Measurements from ENCODE around the gene AJM1. TPM values are rescaled to one million over a fixed set of nuclear protein-coding genes. Genes with fewer than 3 reads are reported as not detected.
"Not testable (repeated sequence)": the region's sequence is repeated elsewhere in the genome, so short reads cannot be mapped to it uniquely, and the experiment has no call there.

The AJM1 gene
- total and polyA plus RNA-seq, 2 experiments from 2014 or later = 2.0 to 7.7 TPM

- no peaks in the 10 kb centered on the region for H3K9me3 ChIP-seq (ENCODE audit: low read depth)
- TF ChIP-seq EZH2phosphoT487 (IDR thresholded peaks at IDR 0.05; ENCODE audit: low read depth, severe bottlenecking, unreplicated experiment) = no peak
- no peak for TF ChIP-seq EZH2 (IDR thresholded peaks at IDR 0.05; ENCODE audit: borderline replicate concordance)
- TF ChIP-seq, protein P1, sequence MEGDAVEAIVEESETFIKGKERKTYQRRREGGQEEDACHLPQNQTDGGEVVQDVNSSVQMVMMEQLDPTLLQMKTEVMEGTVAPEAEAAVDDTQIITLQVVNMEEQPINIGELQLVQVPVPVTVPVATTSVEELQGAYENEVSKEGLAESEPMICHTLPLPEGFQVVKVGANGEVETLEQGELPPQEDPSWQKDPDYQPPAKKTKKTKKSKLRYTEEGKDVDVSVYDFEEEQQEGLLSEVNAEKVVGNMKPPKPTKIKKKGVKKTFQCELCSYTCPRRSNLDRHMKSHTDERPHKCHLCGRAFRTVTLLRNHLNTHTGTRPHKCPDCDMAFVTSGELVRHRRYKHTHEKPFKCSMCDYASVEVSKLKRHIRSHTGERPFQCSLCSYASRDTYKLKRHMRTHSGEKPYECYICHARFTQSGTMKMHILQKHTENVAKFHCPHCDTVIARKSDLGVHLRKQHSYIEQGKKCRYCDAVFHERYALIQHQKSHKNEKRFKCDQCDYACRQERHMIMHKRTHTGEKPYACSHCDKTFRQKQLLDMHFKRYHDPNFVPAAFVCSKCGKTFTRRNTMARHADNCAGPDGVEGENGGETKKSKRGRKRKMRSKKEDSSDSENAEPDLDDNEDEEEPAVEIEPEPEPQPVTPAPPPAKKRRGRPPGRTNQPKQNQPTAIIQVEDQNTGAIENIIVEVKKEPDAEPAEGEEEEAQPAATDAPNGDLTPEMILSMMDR (IDR thresholded peaks at IDR 0.05; ENCODE audit: poor library complexity) = no peak
- no peaks in the 10 kb centered on the region for H3K27me3 ChIP-seq
- peaks cover 25% of the 10 kb centered on the region for H3K79me2 ChIP-seq
- WGBS (ENCODE audit: low lambda C conversion rate, missing lambda C conversion rate) = 35% methylated on average over 31 of the region's 35 CpGs
- H3K4me2 ChIP-seq = peak overlapping the region; percentile 87
- H3K4me3 ChIP-seq = peak overlapping the region; percentile 29
- H3K9me2 ChIP-seq (replicated peaks; ENCODE audit: insufficient read depth) = no peaks in the 10 kb centered on the region
- H3K4me1 ChIP-seq (ENCODE audit: insufficient read depth) = peaks cover 49% of the 10 kb centered on the region
- H2AFZ ChIP-seq = no peak overlapping the region
- peak overlapping the region; percentile 97 for H3K27ac ChIP-seq
- no peaks in the 10 kb centered on the region for H3K36me3 ChIP-seq (replicated peaks; ENCODE audit: insufficient read depth, low read depth)
- DNase-seq (ENCODE audit: low spot score) = peak; percentile 79
- H4K20me1 ChIP-seq (ENCODE audit: insufficient read depth, poor library complexity, severe bottlenecking) = no peaks in the 10 kb centered on the region
Observed at GRCh38 chr9:136799079-136799853, 43.0 kb upstream of the AJM1 start.

- TF ChIP-seq, protein P1 (IDR thresholded peaks at IDR 0.05; ENCODE audit: poor library complexity) = no peak
- no peak for TF ChIP-seq EZH2phosphoT487 (IDR thresholded peaks at IDR 0.05; ENCODE audit: low read depth, severe bottlenecking, unreplicated experiment)
- no peak for TF ChIP-seq EZH2 (IDR thresholded peaks at IDR 0.05; ENCODE audit: borderline replicate concordance)
- WGBS (ENCODE audit: low lambda C conversion rate, missing lambda C conversion rate) = under 1% methylated on average over 45 of the region's 63 CpGs
- DNase-seq (ENCODE audit: low spot score) = peak; percentile 97
- Histone ChIP-seq H3K9me3 (ENCODE audit: low read depth) (no peaks in the 10 kb centered on the region), H3K36me3 (replicated peaks; ENCODE audit: insufficient read depth, low read depth) (no peaks in the 10 kb centered on the region), H2AFZ (no peak overlapping the region), H3K9me2 (replicated peaks; ENCODE audit: insufficient read depth) (no peaks in the 10 kb centered on the region), H3K4me1 (ENCODE audit: insufficient read depth) (peaks cover 46% of the 10 kb centered on the region), H3K27me3 (no peaks in the 10 kb centered on the region), H4K20me1 (ENCODE audit: insufficient read depth, poor library complexity, severe bottlenecking) (no peaks in the 10 kb centered on the region), H3K27ac (peak overlapping the region; percentile 97), H3K4me2 (peak overlapping the region; percentile 87), H3K79me2 (peaks cover 19% of the 10 kb centered on the region), H3K4me3 (peak overlapping the region; percentile 45)
Observed at GRCh38 chr9:136799854-136800657, 42.2 kb upstream of the AJM1 start.

DNA sequence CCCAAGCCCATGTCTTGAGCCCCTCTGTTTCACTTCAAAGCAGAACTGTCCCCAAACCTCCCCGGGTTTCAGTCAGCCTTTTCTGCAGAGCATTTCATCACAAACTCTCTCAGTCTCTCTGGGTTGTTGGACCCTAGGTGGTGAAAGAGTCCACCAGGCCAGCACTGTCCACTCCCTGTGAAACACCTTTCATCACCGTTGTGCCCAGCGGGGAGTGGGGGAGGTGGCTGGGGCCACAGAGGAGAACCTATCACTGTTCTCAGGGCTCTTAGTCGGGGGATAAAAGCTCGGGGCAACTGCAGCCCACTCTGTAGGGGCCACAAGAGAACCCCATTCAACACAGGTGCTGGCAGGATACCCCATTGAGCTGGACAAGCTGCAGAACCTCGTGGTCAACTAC is 40.0 kb upstream of the AJM1 start:
- H3K9me2 ChIP-seq (replicated peaks; ENCODE audit: insufficient read depth) = no peaks in the 10 kb centered on the region
- H3K4me3 ChIP-seq = no peak overlapping the region
- H3K9me3 ChIP-seq (ENCODE audit: low read depth) = no peaks in the 10 kb centered on the region
- DNase-seq (ENCODE audit: low spot score) = no peak
- no peak overlapping the region for H3K27ac ChIP-seq
- H4K20me1 ChIP-seq (ENCODE audit: insufficient read depth, poor library complexity, severe bottlenecking) = no peaks in the 10 kb centered on the region
- no peaks in the 10 kb centered on the region for H3K36me3 ChIP-seq (replicated peaks; ENCODE audit: insufficient read depth, low read depth)
- H3K4me1 ChIP-seq (ENCODE audit: insufficient read depth) = peaks cover 43% of the 10 kb centered on the region
- H2AFZ ChIP-seq = no peak overlapping the region
- no peaks in the 10 kb centered on the region for H3K27me3 ChIP-seq
- H3K4me2 ChIP-seq = no peak overlapping the region
- 95% methylated on average over 6 of the region's 6 CpGs for WGBS (ENCODE audit: low lambda C conversion rate, missing lambda C conversion rate)
- H3K79me2 ChIP-seq = peaks cover 31% of the 10 kb centered on the region
- TF ChIP-seq EZH2phosphoT487 (IDR thresholded peaks at IDR 0.05; ENCODE audit: low read depth, severe bottlenecking, unreplicated experiment) = no peak
- no peak for TF ChIP-seq EZH2 (IDR thresholded peaks at IDR 0.05; ENCODE audit: borderline replicate concordance)
- TF ChIP-seq, protein P1 (IDR thresholded peaks at IDR 0.05; ENCODE audit: poor library complexity) = no peak

DNA sequence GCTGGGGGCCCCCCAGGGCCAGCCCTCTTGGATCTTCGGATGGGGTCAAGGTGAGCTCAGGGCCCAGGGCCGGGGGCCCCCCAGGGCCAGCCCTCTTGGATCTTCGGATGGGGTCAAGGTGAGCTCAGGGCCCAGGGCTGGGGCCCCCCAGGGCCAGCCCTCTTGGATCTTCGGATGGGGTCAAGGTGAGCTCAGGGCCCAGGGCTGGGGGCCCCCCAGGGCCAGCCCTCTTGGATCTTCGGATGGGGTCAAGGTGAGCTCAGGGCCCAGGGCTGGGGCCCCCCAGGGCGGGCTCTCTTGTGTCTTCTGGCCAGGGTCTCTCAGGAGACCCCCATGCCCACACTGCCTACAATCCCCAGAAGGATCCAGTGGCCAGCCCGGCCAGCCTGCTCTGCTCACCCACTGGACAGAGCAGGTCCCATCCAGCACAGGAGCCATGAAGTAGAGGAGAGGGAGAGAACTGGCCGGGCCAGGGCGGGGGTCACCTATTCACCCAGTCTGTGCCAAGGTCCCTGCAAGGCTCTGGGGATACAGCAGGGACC is 39.2 kb upstream of the AJM1 start:
- peaks cover 35% of the 10 kb centered on the region for H3K4me1 ChIP-seq (ENCODE audit: insufficient read depth)
- H3K79me2 ChIP-seq = peaks cover 30% of the 10 kb centered on the region
- H3K36me3 ChIP-seq (replicated peaks; ENCODE audit: insufficient read depth, low read depth); H3K9me3 ChIP-seq (ENCODE audit: low read depth); H3K4me3 ChIP-seq; H3K9me2 ChIP-seq (replicated peaks; ENCODE audit: insufficient read depth); H2AFZ ChIP-seq; H3K27ac ChIP-seq; DNase-seq (ENCODE audit: low spot score); H3K27me3 ChIP-seq; H3K4me2 ChIP-seq; H4K20me1 ChIP-seq (ENCODE audit: insufficient read depth, poor library complexity, severe bottlenecking): not testable (repeated sequence)
- 100% methylated on average over 6 of the region's 9 CpGs for WGBS (ENCODE audit: low lambda C conversion rate, missing lambda C conversion rate)

All from hepatocyte (in vitro differentiated cells).